ENCODE measurements around the gene KIAA1755.

DNA sequence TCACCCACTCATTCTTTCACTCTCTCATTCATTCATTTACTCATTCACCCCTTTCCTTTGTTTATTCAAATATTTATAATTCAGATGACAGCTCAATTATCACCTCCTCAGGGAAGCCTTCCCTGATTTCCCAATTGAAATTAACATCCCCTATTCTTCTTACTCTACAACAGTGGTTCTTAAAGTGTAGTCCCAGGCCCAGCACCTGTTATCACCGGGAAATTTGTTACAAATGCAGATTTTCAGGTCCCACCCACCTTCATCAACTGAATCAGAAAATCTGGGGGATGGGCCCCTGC, 30.3 kb downstream of the KIAA1755 start:
- TF ChIP-seq, protein P1, sequence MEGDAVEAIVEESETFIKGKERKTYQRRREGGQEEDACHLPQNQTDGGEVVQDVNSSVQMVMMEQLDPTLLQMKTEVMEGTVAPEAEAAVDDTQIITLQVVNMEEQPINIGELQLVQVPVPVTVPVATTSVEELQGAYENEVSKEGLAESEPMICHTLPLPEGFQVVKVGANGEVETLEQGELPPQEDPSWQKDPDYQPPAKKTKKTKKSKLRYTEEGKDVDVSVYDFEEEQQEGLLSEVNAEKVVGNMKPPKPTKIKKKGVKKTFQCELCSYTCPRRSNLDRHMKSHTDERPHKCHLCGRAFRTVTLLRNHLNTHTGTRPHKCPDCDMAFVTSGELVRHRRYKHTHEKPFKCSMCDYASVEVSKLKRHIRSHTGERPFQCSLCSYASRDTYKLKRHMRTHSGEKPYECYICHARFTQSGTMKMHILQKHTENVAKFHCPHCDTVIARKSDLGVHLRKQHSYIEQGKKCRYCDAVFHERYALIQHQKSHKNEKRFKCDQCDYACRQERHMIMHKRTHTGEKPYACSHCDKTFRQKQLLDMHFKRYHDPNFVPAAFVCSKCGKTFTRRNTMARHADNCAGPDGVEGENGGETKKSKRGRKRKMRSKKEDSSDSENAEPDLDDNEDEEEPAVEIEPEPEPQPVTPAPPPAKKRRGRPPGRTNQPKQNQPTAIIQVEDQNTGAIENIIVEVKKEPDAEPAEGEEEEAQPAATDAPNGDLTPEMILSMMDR (IDR thresholded peaks at IDR 0.05 in 8 of 11, conservative IDR thresholded peaks at IDR 0.05 in 3 of 11): no peak
- TF ChIP-seq POLR2A (IDR thresholded peaks at IDR 0.05): no peak

Measured in spleen (tissue), 7 donors.